Fibroblast of skin of abdomen (primary cell): ENCODE results near the gene PTPN14.

Experiments used
- DNase-seq: peaks from one replicate; pipeline ENCODE4 v3.0.0-alpha.2; 2013

The PTPN14 gene

GRCh38 chr1:214425101-214425500 is 126.3 kb downstream of the PTPN14 start:
- DNase-seq: no peak

GRCh38 chr1:214423045-214423444 is 128.4 kb downstream of the PTPN14 start:
- no peak for DNase-seq

GRCh38 chr1:214422137-214422671 is 129.2 kb downstream of the PTPN14 start:
- DNase-seq: peak; percentile 87

- DNase-seq: no peak
Measured at GRCh38 chr1:214420833-214421232, 130.6 kb downstream of the PTPN14 start.

- no peak for DNase-seq
Measured at GRCh38 chr1:214420341-214420740, 131.1 kb downstream of the PTPN14 start.

- no peak for DNase-seq
Measured at GRCh38 chr1:214419650-214420049, 131.8 kb downstream of the PTPN14 start.

GRCh38 chr1:214418391-214418790 is 133.0 kb downstream of the PTPN14 start:
- no peak for DNase-seq

GRCh38 chr1:214417545-214418210 is 133.7 kb downstream of the PTPN14 start:
- DNase-seq: no peak

GRCh38 chr1:214416858-214417257 is 134.5 kb downstream of the PTPN14 start:
- no peak for DNase-seq

GRCh38 chr1:214416417-214416816 is 135.0 kb downstream of the PTPN14 start:
- peak; percentile 71 for DNase-seq

GRCh38 chr1:214415131-214415530 is 136.3 kb downstream of the PTPN14 start:
- DNase-seq: no peak

GRCh38 chr1:214414691-214415090 is 136.7 kb downstream of the PTPN14 start:
- no peak for DNase-seq

- DNase-seq: no peak
Measured at GRCh38 chr1:214413315-214413714, 138.1 kb downstream of the PTPN14 start.

- no peak for DNase-seq
Measured at GRCh38 chr1:214404571-214405213, 146.7 kb downstream of the PTPN14 start.

GRCh38 chr1:214404154-214404553 is 147.2 kb downstream of the PTPN14 start:
- DNase-seq: peak; percentile 85

GRCh38 chr1:214403431-214403830 is 148.0 kb downstream of the PTPN14 start:
- no peak for DNase-seq

- DNase-seq: no peak
Measured at GRCh38 chr1:214402613-214403083, 148.8 kb downstream of the PTPN14 start.

GRCh38 chr1:214401666-214402065 is 149.7 kb downstream of the PTPN14 start:
- DNase-seq: peak; percentile 59

GRCh38 chr1:214400131-214400530 is 151.3 kb downstream of the PTPN14 start:
- DNase-seq: peak; percentile 70

- no peak for DNase-seq
Measured at GRCh38 chr1:214398490-214398889, 152.9 kb downstream of the PTPN14 start.

- DNase-seq: no peak
Measured at GRCh38 chr1:214397497-214397896, 153.9 kb downstream of the PTPN14 start.

GRCh38 chr1:214396330-214396729 is 155.1 kb downstream of the PTPN14 start:
- no peak for DNase-seq

- peak; percentile 81 for DNase-seq
Measured at GRCh38 chr1:214394569-214394968, 156.8 kb downstream of the PTPN14 start.

GRCh38 chr1:214393086-214393485 is 158.3 kb downstream of the PTPN14 start:
- DNase-seq: no peak
